T-cell (primary cell): ENCODE results near the gene RGS7BP. TPM values are rescaled to one million over a fixed set of nuclear protein-coding genes. Genes with fewer than 3 reads are reported as not detected.

Experiments used
- ATAC-seq, 4 experiments: fragments of 200-7000 bp in 3 of 4; fragments of 150-1000 bp in 1 of 4; cut with Tn5 transposase; replicated peaks in 1 of 4; 1 replicate in 3 of 4; 2 replicates in 1 of 4; pipeline ENCODE4 v1.10.0; 2021; ENCODE audit warnings: moderate library complexity in 3 of 4, mild to moderate bottlenecking in 2 of 4, moderate number of reproducible peaks in 1 of 4
- CTCF ChIA-PET, 2 donors: fragments of 300-600 bp; sonication (Branson Sonifier 250); formaldehyde crosslinking; loops; one replicate each; lab custom pipeline; 2022; ENCODE audit warnings: antibody characterized with exemption in 2 of 2; lab: Charles Lee
- POLR2A ChIA-PET, 2 donors: fragments of 300-600 bp; sonication (Branson Sonifier 250); formaldehyde crosslinking; loops; one replicate each; lab custom pipeline; 2022; ENCODE audit warnings: antibody characterized with exemption in 2 of 2; lab: Charles Lee
- DNase-seq, 35 experiments: peaks; one replicate each; pipeline versions ENCODE4 v3.0.0 to v3.0.0-alpha.2; 2013 to 2023
- H3K27ac ChIP-seq: one replicate; pipeline ENCODE4 v1.5.1; 2013; ENCODE audit warnings: low read length
- H3K27me3 ChIP-seq, 2 experiments: replicated peaks in 1 of 2; 1 replicate in 1 of 2; 2 replicates in 1 of 2; pipeline versions ENCODE4 v1.6.1 to v1.7.0; 2013; ENCODE audit warnings: low read length in 1 of 2, mixed read lengths in 1 of 2; ENCODE audit not compliant: control insufficient read depth in 2 of 2, insufficient read depth in 2 of 2; ENCODE audit errors: extremely low read depth in 1 of 2
- H3K36me3 ChIP-seq, 2 donors: 1 replicate in 1 of 2; 2 replicates in 1 of 2; pipeline versions ENCODE4 v1.6.1 to v1.7.0; 2013; ENCODE audit warnings: low read length in 1 of 2; ENCODE audit not compliant: control insufficient read depth in 2 of 2, insufficient read depth in 1 of 2; ENCODE audit errors: extremely low read depth in 1 of 2
- H3K4me1 ChIP-seq, 2 experiments: 1 replicate in 1 of 2; 2 replicates in 1 of 2; pipeline versions ENCODE4 v1.6.1 to v1.7.0; 2013; ENCODE audit warnings: low read length in 2 of 2, mixed read lengths in 1 of 2; ENCODE audit not compliant: insufficient read depth in 2 of 2, control insufficient read depth in 1 of 2; ENCODE audit errors: extremely low read depth in 1 of 2
- H3K4me3 ChIP-seq, 2 donors: 1 replicate in 1 of 2; 2 replicates in 1 of 2; pipeline versions ENCODE4 v1.5.1 to v1.7.0; 2013; ENCODE audit warnings: mild to moderate bottlenecking in 2 of 2, low read length in 1 of 2, moderate library complexity in 1 of 2; ENCODE audit not compliant: control insufficient read depth in 1 of 2; ENCODE audit errors: extremely low read depth in 1 of 2
- H3K9me3 ChIP-seq: 2 replicates; pipeline ENCODE4 v1.7.0; 2013
- H3K27ac Mint-ChIP-seq, 2 donors: one replicate each; pipeline ENCODE4 v1.8.0; 2020 to 2021; ENCODE audit warnings: mild to moderate bottlenecking in 2 of 2, mixed read lengths in 2 of 2
- H3K27me3 Mint-ChIP-seq, 2 donors: one replicate each; pipeline ENCODE4 v1.8.0; 2021 to 2022; ENCODE audit warnings: mixed read lengths in 2 of 2
- H3K36me3 Mint-ChIP-seq: one replicate; pipeline ENCODE4 v1.8.0; 2021; ENCODE audit warnings: mixed read lengths
- H3K4me1 Mint-ChIP-seq, 3 donors: one replicate each; pipeline ENCODE4 v1.8.0; 2020 to 2022; ENCODE audit warnings: mixed read lengths in 3 of 3, mild to moderate bottlenecking in 1 of 3
- H3K4me3 Mint-ChIP-seq, 3 donors: one replicate each; pipeline ENCODE4 v1.8.0; 2020 to 2022; ENCODE audit warnings: mild to moderate bottlenecking in 3 of 3, mixed read lengths in 3 of 3, moderate library complexity in 3 of 3
- H3K9me3 Mint-ChIP-seq, 3 donors: one replicate each; pipeline ENCODE4 v1.8.0; 2020 to 2022; ENCODE audit warnings: mixed read lengths in 3 of 3
- WGBS: methylation state at CpG from one replicate; pipeline ENCODE4 v1.1.5; 2013; ENCODE audit warnings: missing lambda C conversion rate; ENCODE audit not compliant: insufficient coverage; 5-methylcytosine and 5-hydroxymethylcytosine counted together
- total RNA-seq, 35 experiments: library from RNA in 6 of 35; stranded (reverse) in 6 of 35; fragments of 120-200 nt in 1 of 35; gene quantifications; one replicate each; pipeline versions ENCODE4 v1.2.1 to v1.2.4 and lab custom pipeline; 2013 to 2026

RGS7BP gene
- total RNA-seq, 5 donors from 2014 or later (not counting 1 experiment from before 2014, with no cell fraction given) = not detected

DNA sequence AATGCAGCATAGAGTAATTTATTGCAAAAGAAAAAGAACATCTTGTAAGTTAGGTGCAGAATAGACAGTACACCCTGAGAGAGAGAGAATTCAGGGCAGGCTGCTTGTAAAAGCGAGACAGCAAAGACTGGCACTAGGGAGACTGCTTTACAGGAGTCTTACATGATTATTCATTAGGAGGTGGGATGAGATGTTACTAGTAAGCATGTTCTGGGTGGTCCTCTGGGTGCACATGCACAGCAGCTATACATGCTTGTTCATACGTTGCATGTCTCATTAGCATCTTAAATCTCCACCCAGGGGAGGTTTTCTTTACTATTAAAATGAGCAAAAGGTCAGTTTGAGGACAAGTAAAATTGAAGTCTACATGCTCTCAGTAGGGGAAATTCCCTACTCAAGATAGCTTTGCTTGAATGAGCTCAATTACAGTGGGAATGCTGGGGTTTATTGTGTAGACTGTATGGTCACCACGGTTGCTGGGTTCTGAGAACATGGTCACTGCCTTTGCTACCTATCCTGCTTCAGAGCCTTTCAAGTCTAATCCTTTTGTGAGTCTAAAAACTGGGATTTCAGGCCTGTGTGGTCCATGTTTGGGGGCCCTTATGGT is 60.6 kb downstream of the RGS7BP start:
- ATAC-seq = no peak
- H3K27me3 Mint-ChIP-seq = peaks cover 0 to 20% of the 10 kb centered on the region in 2 donors
- Histone ChIP-seq H3K36me3 (no peaks in the 10 kb centered on the region), H3K4me3 (no peak overlapping the region), H3K27ac (no peak overlapping the region), H3K9me3 (no peaks in the 10 kb centered on the region), H3K27me3 (no peaks in the 10 kb centered on the region), H3K4me1 (no peaks in the 10 kb centered on the region)
- 73% methylated on average over 1 of the region's 3 CpGs for WGBS
- H3K4me1 Mint-ChIP-seq = no peaks in the 10 kb centered on the region
- no peak overlapping the region for H3K27ac Mint-ChIP-seq
- peaks cover 0 to 3% (median 0%) of the 10 kb centered on the region in 3 donors for H3K9me3 Mint-ChIP-seq
- DNase-seq = no peak
- ChIA-PET POLR2A (no interaction called here), CTCF (no interaction called here)
- no peaks in the 10 kb centered on the region for H3K36me3 Mint-ChIP-seq
- no peak overlapping the region for H3K4me3 Mint-ChIP-seq

DNA sequence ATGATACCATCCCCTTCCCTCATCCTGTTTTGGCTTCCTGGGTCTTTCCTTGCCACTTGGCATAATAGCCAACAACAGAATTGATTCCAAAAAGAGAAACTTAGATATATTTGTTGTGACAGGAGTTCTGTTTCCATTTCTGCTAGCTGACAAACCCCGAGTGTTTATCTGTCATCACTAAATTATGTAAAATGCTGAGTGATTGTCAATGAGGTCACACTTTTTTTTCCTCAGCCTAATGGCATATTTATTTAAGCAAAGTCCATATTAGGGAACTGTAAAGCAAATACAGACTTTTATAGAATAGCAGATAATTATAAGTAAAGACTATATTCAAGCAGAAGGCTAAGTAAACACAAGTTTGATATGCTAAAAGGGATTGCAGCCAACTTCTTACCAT is 64.0 kb downstream of the RGS7BP start:
- no peak overlapping the region for H3K4me3 Mint-ChIP-seq
- WGBS = no CpG with 5 or more reads among the region's 1 CpG

DNA sequence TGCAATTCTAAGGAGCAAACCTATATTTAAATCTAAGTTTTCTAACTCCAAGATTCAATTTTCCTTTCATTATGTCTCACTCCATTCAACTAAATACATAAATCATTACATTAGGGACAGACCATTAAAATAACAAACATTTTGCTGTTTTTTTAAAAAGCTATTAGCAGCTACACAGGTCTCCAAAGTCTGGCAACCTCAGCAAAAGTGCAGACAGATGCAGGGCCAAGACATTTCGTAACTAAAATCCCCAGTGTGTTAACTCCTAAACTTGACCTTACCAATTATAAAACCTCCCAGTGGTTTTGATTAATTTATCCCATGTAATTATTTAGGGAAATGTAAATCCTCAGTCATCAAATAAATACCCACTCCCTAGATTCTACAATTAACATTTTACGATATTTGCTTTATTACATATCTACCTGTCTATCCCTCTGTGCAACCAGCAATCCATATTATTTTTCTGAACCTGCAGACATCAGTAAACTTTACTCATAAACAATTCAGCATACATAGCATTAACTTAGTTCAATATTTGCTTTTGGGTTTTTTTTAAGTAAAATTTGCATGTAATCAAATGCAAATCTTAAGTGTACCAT is 64.7 kb downstream of the RGS7BP start:
- ChIA-PET POLR2A (no interaction called here), CTCF (no interaction called here)
- H3K9me3 Mint-ChIP-seq = no peaks in the 10 kb centered on the region
- no peak overlapping the region for H3K4me3 Mint-ChIP-seq
- Histone ChIP-seq H3K4me1 (no peaks in the 10 kb centered on the region), H3K9me3 (no peaks in the 10 kb centered on the region), H3K36me3 (no peaks in the 10 kb centered on the region), H3K27me3 (no peaks in the 10 kb centered on the region), H3K27ac (no peak overlapping the region), H3K4me3 (no peak overlapping the region)
- ATAC-seq (no peak), DNase-seq (no peak)
- no peaks in the 10 kb centered on the region for H3K36me3 Mint-ChIP-seq
- WGBS = 88% methylated on average over 1 of the region's 2 CpGs
- no peak overlapping the region for H3K27ac Mint-ChIP-seq
- peaks cover 2 to 14% of the 10 kb centered on the region in 2 donors for H3K27me3 Mint-ChIP-seq
- no peaks in the 10 kb centered on the region for H3K4me1 Mint-ChIP-seq

More for the DNA sequence above, 64.0 kb downstream of the RGS7BP start:
- Histone ChIP-seq H3K27ac (no peak overlapping the region), H3K36me3 (no peaks in the 10 kb centered on the region), H3K4me1 (no peaks in the 10 kb centered on the region), H3K4me3 (no peak overlapping the region), H3K27me3 (no peaks in the 10 kb centered on the region), H3K9me3 (no peaks in the 10 kb centered on the region)
- Mint-ChIP-seq H3K4me1 (no peaks in the 10 kb centered on the region), H3K9me3 (no peaks in the 10 kb centered on the region), H3K27ac (no peak overlapping the region), H3K27me3 (peaks cover 2 to 16% of the 10 kb centered on the region in 2 donors), H3K36me3 (no peaks in the 10 kb centered on the region)
- POLR2A ChIA-PET = no interaction called here
- CTCF ChIA-PET = no interaction called here
- ATAC-seq (no peak), DNase-seq (no peak)

DNA sequence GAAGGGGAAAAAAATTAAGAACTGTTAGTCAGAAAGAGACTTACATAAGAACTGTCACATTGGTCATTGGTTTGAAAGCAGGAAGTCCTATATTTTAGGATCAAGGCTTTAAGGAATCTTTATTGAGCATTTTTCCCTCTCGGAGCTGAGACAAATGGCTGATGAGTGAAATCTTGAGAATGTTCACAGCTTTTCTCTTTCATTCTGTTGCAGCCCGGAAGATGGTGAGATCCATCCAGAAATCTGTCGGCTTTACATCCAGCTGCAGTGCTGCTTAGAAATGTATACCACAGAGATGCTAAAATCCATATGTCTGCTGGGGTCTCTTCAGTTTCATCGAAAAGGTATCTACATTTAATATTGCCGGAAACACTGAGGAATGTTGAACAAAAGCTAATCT is 69.7 kb downstream of the RGS7BP start:
- ChIA-PET POLR2A (no interaction called here), CTCF (no interaction called here)
- 78% methylated on average over 5 of the region's 5 CpGs for WGBS
- no peaks in the 10 kb centered on the region for H3K4me1 Mint-ChIP-seq
- no peaks in the 10 kb centered on the region for H3K9me3 Mint-ChIP-seq
- no peaks in the 10 kb centered on the region for H3K36me3 Mint-ChIP-seq
- H3K4me3 ChIP-seq = no peak overlapping the region
- H3K4me3 Mint-ChIP-seq = no peak overlapping the region
- no peaks in the 10 kb centered on the region for H3K4me1 ChIP-seq
- H3K9me3 ChIP-seq = no peaks in the 10 kb centered on the region
- H3K27me3 Mint-ChIP-seq = peaks cover 15 to 33% of the 10 kb centered on the region in 2 donors
- H3K27ac Mint-ChIP-seq = no peak overlapping the region
- DNase-seq (no peak), ATAC-seq (no peak)
- H3K27me3 ChIP-seq = no peaks in the 10 kb centered on the region
- no peaks in the 10 kb centered on the region for H3K36me3 ChIP-seq
- no peak overlapping the region for H3K27ac ChIP-seq

DNA sequence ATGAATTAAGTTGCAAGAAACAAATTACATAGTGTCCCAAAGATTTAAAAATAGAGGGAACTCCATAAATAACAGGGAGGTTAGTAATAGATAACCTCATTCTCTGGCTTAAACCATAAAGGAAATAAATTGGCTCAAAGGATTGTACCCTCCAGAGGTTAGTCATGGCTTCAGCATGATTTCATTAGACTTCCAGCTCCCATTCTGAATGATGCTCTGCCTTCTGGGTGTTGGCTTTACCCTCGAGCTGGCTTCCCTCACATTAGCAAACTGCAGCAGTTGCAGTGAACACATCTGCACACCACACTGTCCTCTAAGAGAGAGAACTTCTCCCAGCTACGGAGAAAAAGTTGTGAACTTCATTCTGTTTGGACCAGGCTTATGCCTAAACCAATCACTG is 70.4 kb downstream of the RGS7BP start:
- no peaks in the 10 kb centered on the region for H3K27me3 ChIP-seq
- POLR2A ChIA-PET = no interaction called here
- H3K9me3 ChIP-seq = no peaks in the 10 kb centered on the region
- no peaks in the 10 kb centered on the region for H3K4me1 Mint-ChIP-seq
- no peak overlapping the region for H3K27ac ChIP-seq
- no peaks in the 10 kb centered on the region for H3K9me3 Mint-ChIP-seq
- CTCF ChIA-PET = no interaction called here
- 33% methylated on average over 1 of the region's 2 CpGs for WGBS
- no peak overlapping the region for H3K4me3 ChIP-seq
- no peak overlapping the region for H3K27ac Mint-ChIP-seq
- no peak overlapping the region for H3K4me3 Mint-ChIP-seq
- no peaks in the 10 kb centered on the region for H3K4me1 ChIP-seq
- H3K27me3 Mint-ChIP-seq = peaks cover 15 to 33% of the 10 kb centered on the region in 2 donors
- H3K36me3 Mint-ChIP-seq = no peaks in the 10 kb centered on the region
- ATAC-seq (no peak), DNase-seq (no peak)
- no peaks in the 10 kb centered on the region for H3K36me3 ChIP-seq

DNA sequence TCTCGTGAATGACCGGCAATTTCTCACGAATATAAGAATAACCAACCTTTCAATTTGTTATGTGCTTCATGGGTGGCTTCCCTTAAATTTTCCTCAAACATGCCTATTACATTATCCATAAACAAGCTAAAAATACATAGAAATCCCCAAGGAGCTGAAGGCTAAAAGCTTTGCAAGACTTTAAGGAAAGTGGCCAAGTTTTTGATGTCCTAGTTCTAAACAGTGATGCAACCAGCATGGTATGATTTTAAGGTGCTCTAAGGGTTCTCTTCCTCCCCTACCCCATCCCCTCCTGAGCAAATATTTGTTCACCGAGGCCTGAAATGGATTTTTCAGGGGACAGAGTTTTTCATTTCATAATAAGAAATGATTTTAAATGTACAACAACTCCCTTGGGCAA is 79.8 kb downstream of the RGS7BP start:
- Mint-ChIP-seq H3K4me1 (no peaks in the 10 kb centered on the region), H3K36me3 (no peaks in the 10 kb centered on the region), H3K27me3 (peaks cover 21 to 32% of the 10 kb centered on the region in 2 donors), H3K9me3 (no peaks in the 10 kb centered on the region), H3K27ac (no peak overlapping the region), H3K4me3 (no peak overlapping the region)
- Histone ChIP-seq H3K27ac (no peak overlapping the region), H3K4me1 (no peaks in the 10 kb centered on the region), H3K9me3 (no peaks in the 10 kb centered on the region), H3K4me3 (no peak overlapping the region), H3K27me3 (no peaks in the 10 kb centered on the region), H3K36me3 (no peaks in the 10 kb centered on the region)
- no peak for ATAC-seq
- WGBS = no CpG with 5 or more reads among the region's 4 CpGs
- ChIA-PET POLR2A (no interaction called here), CTCF (no interaction called here)
- DNase-seq = no peak
